Bone marrow (tissue), 2 donors: ENCODE data around the gene FATE1.

Experiments
- DNase-seq, 2 donors: peaks; one replicate each; lab custom pipeline; 2025; lab: John Stamatoyannopoulos, UW

FATE1 gene

GRCh38 chrX:151743651-151744470, 28.0 kb downstream of the FATE1 start:
- DNase-seq = no peak

DNA sequence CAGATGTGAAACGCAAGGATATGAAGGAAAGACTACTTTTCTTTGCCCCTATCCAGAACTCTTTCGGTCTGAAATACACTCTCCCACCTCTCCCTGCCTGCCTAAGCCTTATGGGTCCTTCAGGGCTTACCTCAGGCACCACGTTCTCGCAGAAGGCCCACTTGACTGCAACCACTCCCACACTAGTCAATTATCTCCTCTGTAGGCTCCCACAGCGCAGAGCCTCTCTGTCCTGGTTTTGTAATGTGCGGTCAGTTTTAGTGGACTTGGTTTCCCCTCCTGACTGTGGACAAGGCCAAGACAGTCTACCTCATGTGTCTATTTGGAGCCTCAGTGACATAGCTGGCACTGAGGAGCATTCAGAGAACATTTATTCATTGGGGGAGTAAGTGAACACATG, 29.8 kb downstream of the FATE1 start:
- no peak for DNase-seq

DNA sequence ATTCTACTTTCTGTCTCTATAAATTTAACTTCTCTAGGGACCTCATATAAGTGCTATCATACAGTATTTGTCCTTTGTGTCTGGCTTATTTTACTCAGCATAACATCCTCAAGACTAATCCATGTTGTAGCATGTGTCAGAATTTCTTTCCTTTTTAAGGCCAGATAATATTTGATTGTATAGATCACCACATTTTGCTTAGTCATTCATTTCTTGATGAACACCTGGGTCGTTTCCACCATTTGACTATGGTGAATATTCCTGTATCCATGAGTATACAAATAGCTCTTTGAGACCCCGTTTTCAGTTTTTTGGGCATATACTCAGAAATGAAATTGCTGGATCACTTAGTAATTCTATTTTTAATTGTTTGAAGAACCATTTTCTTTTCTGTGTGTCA, 30.7 kb downstream of the FATE1 start:
- DNase-seq = no peak

GRCh38 chrX:151750511-151750910, 34.7 kb downstream of the FATE1 start:
- no peak for DNase-seq

GRCh38 chrX:151752847-151753246, 37.0 kb downstream of the FATE1 start:
- no peak for DNase-seq

DNA sequence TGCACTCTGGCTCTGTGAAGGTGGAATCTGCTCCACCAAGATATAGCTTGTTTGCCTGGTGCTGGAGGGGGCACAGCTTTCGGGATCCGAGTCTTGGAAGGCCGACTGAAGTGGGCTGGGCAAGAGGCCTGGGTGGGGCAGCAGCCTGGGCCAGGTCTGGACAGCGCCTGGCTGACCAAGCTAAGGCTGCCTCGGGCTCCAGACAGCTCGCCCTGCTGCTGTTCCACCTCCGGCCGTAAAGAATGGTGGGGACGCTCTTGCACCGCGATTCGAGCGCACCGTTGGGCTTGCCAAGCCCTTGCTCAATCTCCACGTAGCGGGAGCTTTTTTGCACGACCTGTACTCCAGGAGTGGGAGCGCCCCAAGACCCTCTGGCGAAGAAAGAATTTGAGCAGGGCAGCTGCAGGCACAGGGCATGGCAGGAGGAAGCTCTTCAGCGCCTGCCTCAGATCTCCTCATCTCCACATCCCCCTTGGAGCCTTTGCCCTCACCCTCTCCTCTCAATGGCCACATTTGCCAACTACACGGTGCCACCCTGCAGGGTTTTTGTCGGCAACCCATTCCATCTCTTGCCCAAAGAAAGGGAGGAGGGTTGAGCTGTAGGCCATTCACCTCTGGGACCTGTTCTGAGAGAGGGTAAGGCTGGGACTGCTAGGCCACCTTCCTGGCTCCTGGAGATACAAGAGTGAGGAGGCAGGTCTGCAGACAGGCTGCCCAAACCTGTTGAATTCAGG, 37.6 kb downstream of the FATE1 start:
- DNase-seq = no peak

DNA sequence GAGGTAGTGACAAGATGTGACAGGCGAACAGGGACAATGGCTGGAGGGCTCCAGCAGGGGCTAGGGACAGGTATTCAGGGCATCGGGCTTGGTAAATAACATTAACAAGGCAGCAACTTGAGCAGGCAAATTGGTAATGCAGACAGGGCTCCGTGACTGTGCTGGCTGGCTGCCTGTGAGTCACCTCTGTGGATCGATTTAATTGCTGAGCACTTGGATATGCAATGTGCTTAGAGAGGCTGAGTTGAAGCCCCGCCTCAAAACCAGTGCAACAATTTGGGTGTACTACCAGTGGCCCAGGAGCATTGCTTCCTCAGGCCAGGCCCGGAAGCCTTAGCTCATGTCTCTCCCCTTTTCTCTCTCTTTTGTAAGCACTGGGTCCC, 38.2 kb downstream of the FATE1 start:
- DNase-seq = no peak

DNA sequence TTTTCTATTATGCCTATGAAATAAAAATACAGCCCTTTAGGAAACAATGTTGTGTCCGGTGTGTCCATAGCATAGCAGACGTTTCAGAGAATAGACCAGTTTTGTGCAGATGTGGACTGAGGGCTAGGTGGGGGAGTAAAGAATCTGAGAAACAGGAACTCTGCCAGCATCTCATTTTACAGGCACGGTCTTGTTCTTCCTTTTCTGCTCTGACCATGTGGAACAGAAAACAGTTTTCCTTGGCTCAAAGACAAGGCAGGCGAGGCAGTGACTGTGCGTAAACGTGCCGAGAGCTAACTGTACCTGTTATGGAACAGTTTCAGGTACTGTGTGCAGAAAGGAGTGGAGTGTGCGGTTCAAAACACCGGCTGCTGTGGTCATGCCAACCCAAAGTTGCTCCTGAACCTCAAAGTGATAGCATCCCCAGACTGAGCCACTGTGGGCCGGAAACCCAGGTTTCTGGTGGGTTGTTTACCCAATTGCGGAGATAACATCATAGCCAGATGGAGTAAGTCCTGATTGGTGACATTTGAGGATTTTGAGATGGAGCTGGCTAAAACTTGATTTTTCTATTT, 38.9 kb downstream of the FATE1 start:
- no peak for DNase-seq

- DNase-seq = no peak
These were observed 43.3 kb downstream of the FATE1 start for GRCh38 chrX:151759041-151759708.

GRCh38 chrX:151762802-151763201, 47.0 kb downstream of the FATE1 start:
- DNase-seq = no peak

DNA sequence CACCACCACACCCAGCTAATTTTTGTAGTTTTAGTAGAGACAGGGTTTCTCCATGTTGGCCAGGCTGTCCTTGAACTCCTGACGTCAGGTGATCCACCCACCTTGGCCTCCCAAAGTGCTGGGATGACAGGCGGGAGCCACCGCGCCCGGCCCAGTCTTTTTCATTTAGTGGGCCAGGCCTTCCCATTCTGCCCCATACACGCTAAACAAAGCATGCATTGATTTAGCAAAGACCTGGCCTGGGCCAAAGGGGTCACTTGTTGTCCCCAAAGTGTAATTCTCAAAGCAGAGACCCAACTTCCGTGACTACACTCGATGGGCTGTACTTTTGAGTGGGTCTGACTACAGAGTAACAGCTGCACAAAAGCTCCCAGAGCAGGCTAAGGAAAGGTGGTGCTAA, 47.9 kb downstream of the FATE1 start:
- DNase-seq = no peak

GRCh38 chrX:151765026-151765425, 49.2 kb downstream of the FATE1 start:
- no peak for DNase-seq

DNA sequence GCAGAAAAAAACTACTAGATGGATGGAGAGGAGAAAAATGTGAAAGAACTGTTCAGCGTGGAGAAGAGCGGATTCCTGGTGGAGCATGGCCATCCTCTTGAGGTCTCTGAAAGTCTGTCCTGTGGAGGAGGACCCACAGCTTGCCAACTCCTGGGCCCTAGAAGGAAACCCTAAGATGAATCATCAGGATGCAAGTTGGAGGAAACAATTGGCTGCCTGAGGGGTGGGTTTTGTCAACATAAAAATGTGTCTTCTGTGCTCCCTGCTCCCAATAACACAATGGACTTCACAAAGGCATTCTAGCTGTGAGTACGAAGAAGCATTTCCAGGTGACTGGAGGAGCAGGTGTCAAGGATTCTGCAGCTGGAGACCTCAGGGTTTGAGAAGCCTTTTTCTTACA, 55.9 kb downstream of the FATE1 start:
- no peak for DNase-seq
